Measurements from ENCODE around the gene SRPK2.

SRPK2 gene

GRCh38 chr7:105178928-105179541, 209.7 kb downstream of the SRPK2 start:
- DNase-seq, result no peak

- no peak for DNase-seq
Measured at GRCh38 chr7:105178177-105178576, 210.5 kb downstream of the SRPK2 start.

- no peak for DNase-seq
Measured at GRCh38 chr7:105177026-105177425, 211.7 kb downstream of the SRPK2 start.

- no peak for DNase-seq
Measured at GRCh38 chr7:105173586-105173985, 215.1 kb downstream of the SRPK2 start.

- DNase-seq, result no peak
Measured at GRCh38 chr7:105164751-105165150, 224.0 kb downstream of the SRPK2 start.

- DNase-seq, result no peak
Measured at GRCh38 chr7:105163718-105164117, 225.0 kb downstream of the SRPK2 start.

GRCh38 chr7:105161366-105161765, 227.4 kb downstream of the SRPK2 start:
- no peak for DNase-seq

GRCh38 chr7:105157278-105157677, 231.4 kb downstream of the SRPK2 start:
- DNase-seq, result no peak

GRCh38 chr7:105156731-105157130, 232.0 kb downstream of the SRPK2 start:
- no peak for DNase-seq

- no peak for DNase-seq
Measured at GRCh38 chr7:105154084-105154483, 234.6 kb downstream of the SRPK2 start.

- DNase-seq, result no peak
Measured at GRCh38 chr7:105153531-105153930, 235.2 kb downstream of the SRPK2 start.

- no peak for DNase-seq
Measured at GRCh38 chr7:105151152-105151551, 237.6 kb downstream of the SRPK2 start.

GRCh38 chr7:105149827-105150226, 238.9 kb downstream of the SRPK2 start:
- DNase-seq, result no peak

- no peak for DNase-seq
Measured at GRCh38 chr7:105141068-105141467, 247.7 kb downstream of the SRPK2 start.

GRCh38 chr7:105139381-105139780, 249.3 kb downstream of the SRPK2 start:
- DNase-seq, result no peak

GRCh38 chr7:105137898-105138297, 250.8 kb downstream of the SRPK2 start:
- no peak for DNase-seq

GRCh38 chr7:105136221-105136620, 252.5 kb downstream of the SRPK2 start:
- no peak for DNase-seq

GRCh38 chr7:105133986-105134655, 254.6 kb downstream of the SRPK2 start:
- no peak for DNase-seq

GRCh38 chr7:105133358-105133757, 255.4 kb downstream of the SRPK2 start:
- DNase-seq, result no peak

- DNase-seq, result no peak
Measured at GRCh38 chr7:105132835-105133234, 255.9 kb downstream of the SRPK2 start.

- no peak for DNase-seq
Measured at GRCh38 chr7:105132335-105132734, 256.4 kb downstream of the SRPK2 start.

- no peak for DNase-seq
Measured at GRCh38 chr7:105131890-105132289, 256.8 kb downstream of the SRPK2 start.

- no peak for DNase-seq
Measured at GRCh38 chr7:105131033-105131656, 257.6 kb downstream of the SRPK2 start.

- DNase-seq, result no peak
Measured at GRCh38 chr7:105130580-105130979, 258.1 kb downstream of the SRPK2 start.
